Immature natural killer cell (primary cell): Measurements from ENCODE around the gene ZBTB16. TPM values are rescaled to one million over a fixed set of nuclear protein-coding genes. Genes with fewer than 3 reads are reported as not detected.

ENCODE experiments used
- DNase-seq, 3 donors: peaks; one replicate each; pipeline ENCODE4 v3.0.0; 2022; ENCODE audit warnings: mixed read lengths in 1 of 3
- H3K27ac Mint-ChIP-seq, 6 donors: one replicate each; pipeline ENCODE4 v1.8.0; 2020; ENCODE audit warnings: mixed read lengths in 6 of 6, mild to moderate bottlenecking in 5 of 6, inconsistent platforms in 4 of 6, moderate library complexity in 3 of 6
- H3K27me3 Mint-ChIP-seq, 3 donors: one replicate each; pipeline ENCODE4 v1.8.0; 2020 to 2021; ENCODE audit warnings: low read depth in 3 of 3, mild to moderate bottlenecking in 3 of 3, mixed read lengths in 3 of 3, moderate library complexity in 3 of 3, inconsistent platforms in 1 of 3
- H3K36me3 Mint-ChIP-seq, 3 donors: one replicate each; pipeline ENCODE4 v1.8.0; 2020; ENCODE audit warnings: mixed read lengths in 3 of 3, inconsistent platforms in 2 of 3, mild to moderate bottlenecking in 2 of 3
- H3K4me1 Mint-ChIP-seq, 2 donors: one replicate each; pipeline ENCODE4 v1.8.0; 2020; ENCODE audit warnings: inconsistent platforms in 2 of 2, mild to moderate bottlenecking in 2 of 2, mixed read lengths in 2 of 2, moderate library complexity in 1 of 2
- H3K4me3 Mint-ChIP-seq, 5 donors: one replicate each; pipeline ENCODE4 v1.8.0; 2020; ENCODE audit warnings: mild to moderate bottlenecking in 5 of 5, mixed read lengths in 5 of 5, inconsistent platforms in 3 of 5, moderate library complexity in 3 of 5
- H3K9me3 Mint-ChIP-seq, 6 donors: one replicate each; pipeline ENCODE4 v1.8.0; 2020; ENCODE audit warnings: mild to moderate bottlenecking in 6 of 6, mixed read lengths in 6 of 6, inconsistent platforms in 4 of 6, moderate library complexity in 3 of 6
- polyA plus RNA-seq, 3 donors: library from polyadenylated mRNA; unstranded; fragments of 300-500 nt; fragmentation: Illumina TruSeq; gene quantifications; one replicate each; pipeline ENCODE4 v1.2.3, GENCODE V29; 2021

The ZBTB16 gene
- polyA plus RNA-seq, 3 donors from 2014 or later = 90.4 to 197 (median 92.5) TPM

GRCh38 chr11:114097832-114098231, 38.3 kb downstream of the ZBTB16 start:
- peak overlapping the region; percentile 3 to 91 (median 78) for H3K27ac Mint-ChIP-seq

GRCh38 chr11:114098927-114099326, 39.4 kb downstream of the ZBTB16 start:
- H3K4me3 Mint-ChIP-seq = peak overlapping the region; percentile 10 to 62 (median 50)
- DNase-seq = no peak
- no peaks in the 10 kb centered on the region for H3K9me3 Mint-ChIP-seq
- H3K27ac Mint-ChIP-seq = peak overlapping the region; percentile 31 to 91 (median 74)
- H3K27me3 Mint-ChIP-seq = peaks cover 0 to 13% (median 2%) of the 10 kb centered on the region in 3 donors
- peaks cover 89 to 100% of the 10 kb centered on the region in 2 donors for H3K4me1 Mint-ChIP-seq
- H3K36me3 Mint-ChIP-seq = peaks cover 0 to 3% (median 0%) of the 10 kb centered on the region in 3 donors

More at GRCh38 chr11:114097832-114098231, 38.3 kb downstream of the ZBTB16 start:
- DNase-seq = no peak
- H3K9me3 Mint-ChIP-seq = no peaks in the 10 kb centered on the region
- H3K27me3 Mint-ChIP-seq = peaks cover 0 to 13% (median 2%) of the 10 kb centered on the region in 3 donors
- peak overlapping the region; percentile 41 to 72 (median 50) for H3K4me3 Mint-ChIP-seq
- peaks cover 89 to 100% of the 10 kb centered on the region in 2 donors for H3K4me1 Mint-ChIP-seq
- H3K36me3 Mint-ChIP-seq = peaks cover 0 to 5% (median 3%) of the 10 kb centered on the region in 3 donors

GRCh38 chr11:114099392-114100178, 40.1 kb downstream of the ZBTB16 start:
- Mint-ChIP-seq H3K4me1 (peaks cover 92 to 100% of the 10 kb centered on the region in 2 donors), H3K4me3 (peak overlapping the region; percentile 6 to 63 (median 60)), H3K9me3 (no peaks in the 10 kb centered on the region), H3K27ac (peak overlapping the region; percentile 59 to 91 (median 86)), H3K27me3 (peaks cover 0 to 13% (median 2%) of the 10 kb centered on the region in 3 donors), H3K36me3 (no peaks in the 10 kb centered on the region)
- peak in 1 of 3 donors; percentile 43 for DNase-seq

GRCh38 chr11:114102993-114103896, 43.7 kb downstream of the ZBTB16 start:
- H3K27ac Mint-ChIP-seq = peak overlapping the region; percentile 77 to 91 (median 84)
- H3K4me1 Mint-ChIP-seq = peaks cover 95 to 100% of the 10 kb centered on the region in 2 donors
- H3K36me3 Mint-ChIP-seq = no peaks in the 10 kb centered on the region
- no peaks in the 10 kb centered on the region for H3K9me3 Mint-ChIP-seq
- H3K4me3 Mint-ChIP-seq = peak overlapping the region; percentile 66 to 84 (median 75)
- H3K27me3 Mint-ChIP-seq = peaks cover 0 to 12% (median 0%) of the 10 kb centered on the region in 3 donors
- DNase-seq = peak in 1 of 3 donors; percentile 30

GRCh38 chr11:114105611-114106010, 46.1 kb downstream of the ZBTB16 start:
- Mint-ChIP-seq H3K4me3 (peak overlapping the region; percentile 66 to 84 (median 75)), H3K36me3 (no peaks in the 10 kb centered on the region)

GRCh38 chr11:114106047-114106446, 46.5 kb downstream of the ZBTB16 start:
- DNase-seq = no peak
- H3K4me1 Mint-ChIP-seq = peaks cover 98 to 100% of the 10 kb centered on the region in 2 donors
- H3K4me3 Mint-ChIP-seq = peak overlapping the region; percentile 66 to 84 (median 75)
- H3K27ac Mint-ChIP-seq = peak overlapping the region; percentile 59 to 94 (median 88)
- no peaks in the 10 kb centered on the region for H3K36me3 Mint-ChIP-seq
- no peaks in the 10 kb centered on the region for H3K9me3 Mint-ChIP-seq
- H3K27me3 Mint-ChIP-seq = peaks cover 0 to 17% (median 0%) of the 10 kb centered on the region in 3 donors

More at GRCh38 chr11:114105611-114106010, 46.1 kb downstream of the ZBTB16 start:
- Mint-ChIP-seq H3K9me3 (no peaks in the 10 kb centered on the region), H3K27ac (peak overlapping the region; percentile 59 to 94 (median 88)), H3K4me1 (peaks cover 96 to 100% of the 10 kb centered on the region in 2 donors), H3K27me3 (peaks cover 0 to 16% (median 0%) of the 10 kb centered on the region in 3 donors)
- DNase-seq = no peak

GRCh38 chr11:114106986-114107385, 47.5 kb downstream of the ZBTB16 start:
- Mint-ChIP-seq H3K9me3 (no peaks in the 10 kb centered on the region), H3K36me3 (no peaks in the 10 kb centered on the region), H3K4me3 (peak overlapping the region; percentile 26 to 84 (median 69)), H3K4me1 (peaks cover 97 to 100% of the 10 kb centered on the region in 2 donors), H3K27ac (peak overlapping the region; percentile 31 to 94 (median 82)), H3K27me3 (peaks cover 0 to 18% (median 4%) of the 10 kb centered on the region in 3 donors)
- DNase-seq = no peak

GRCh38 chr11:114108501-114109205, 49.1 kb downstream of the ZBTB16 start:
- Mint-ChIP-seq H3K4me1 (peaks cover 84 to 99% of the 10 kb centered on the region in 2 donors), H3K36me3 (peaks cover 0 to 3% (median 0%) of the 10 kb centered on the region in 3 donors), H3K27ac (peak overlapping the region in 5 of 6 donors; percentile 29 to 79 (median 70)), H3K4me3 (peak overlapping the region; percentile 59 to 76 (median 75)), H3K9me3 (no peaks in the 10 kb centered on the region), H3K27me3 (peaks cover 0 to 18% (median 4%) of the 10 kb centered on the region in 3 donors)
- no peak for DNase-seq

GRCh38 chr11:114109206-114110090, 49.9 kb downstream of the ZBTB16 start:
- H3K4me1 Mint-ChIP-seq = peaks cover 82 to 99% of the 10 kb centered on the region in 2 donors
- peak overlapping the region; percentile 59 to 76 (median 75) for H3K4me3 Mint-ChIP-seq

GRCh38 chr11:114110123-114110522, 50.6 kb downstream of the ZBTB16 start:
- H3K27me3 Mint-ChIP-seq = peaks cover 0 to 18% (median 4%) of the 10 kb centered on the region in 3 donors
- H3K27ac Mint-ChIP-seq = peak overlapping the region; percentile 41 to 79 (median 70)

More at GRCh38 chr11:114109206-114110090, 49.9 kb downstream of the ZBTB16 start:
- Mint-ChIP-seq H3K27me3 (peaks cover 0 to 18% (median 4%) of the 10 kb centered on the region in 3 donors), H3K27ac (peak overlapping the region; percentile 52 to 79 (median 70)), H3K9me3 (no peaks in the 10 kb centered on the region), H3K36me3 (peaks cover 0 to 3% (median 0%) of the 10 kb centered on the region in 3 donors)
- no peak for DNase-seq

GRCh38 chr11:114110952-114111947, 51.7 kb downstream of the ZBTB16 start:
- peak overlapping the region; percentile 46 to 79 (median 64) for H3K27ac Mint-ChIP-seq
- H3K27me3 Mint-ChIP-seq = peaks cover 0 to 15% (median 4%) of the 10 kb centered on the region in 3 donors
- H3K9me3 Mint-ChIP-seq = no peaks in the 10 kb centered on the region
- H3K4me1 Mint-ChIP-seq = peaks cover 78 to 99% of the 10 kb centered on the region in 2 donors
- DNase-seq = no peak
- peak overlapping the region; percentile 59 to 76 (median 70) for H3K4me3 Mint-ChIP-seq
- peaks cover 0 to 3% (median 0%) of the 10 kb centered on the region in 3 donors for H3K36me3 Mint-ChIP-seq

More at GRCh38 chr11:114110123-114110522, 50.6 kb downstream of the ZBTB16 start:
- no peak for DNase-seq
- peaks cover 0 to 3% (median 0%) of the 10 kb centered on the region in 3 donors for H3K36me3 Mint-ChIP-seq
- H3K4me3 Mint-ChIP-seq = peak overlapping the region; percentile 62 to 76 (median 75)
- no peaks in the 10 kb centered on the region for H3K9me3 Mint-ChIP-seq
- peaks cover 79 to 99% of the 10 kb centered on the region in 2 donors for H3K4me1 Mint-ChIP-seq
